ENCODE data around the gene PPARA. TPM values are rescaled to one million over a fixed set of nuclear protein-coding genes. Genes with fewer than 3 reads are reported as not detected.

Gene PPARA
- total RNA-seq, 1 donor from 2014 or later, result 9.3 TPM

DNA sequence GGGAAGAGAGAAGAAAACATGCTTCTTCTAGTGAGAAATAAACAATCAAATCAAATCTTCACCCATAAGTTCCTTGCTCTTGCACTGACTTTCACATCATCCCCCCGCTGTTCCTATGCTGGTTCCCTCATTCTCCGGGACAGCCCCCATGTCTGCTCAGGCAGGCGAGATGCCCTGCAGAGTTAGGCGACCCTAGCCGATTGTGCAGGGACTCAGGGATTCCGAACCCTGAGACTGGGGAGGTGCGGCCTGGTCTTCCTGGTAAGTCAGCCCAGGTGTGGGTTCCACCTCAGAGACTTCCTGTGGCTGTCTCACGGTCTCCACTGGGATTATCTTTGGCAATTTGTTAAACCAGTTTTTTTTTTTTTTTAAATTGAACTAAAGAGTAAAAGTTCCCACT, 124.1 kb downstream of the PPARA start:
- DNase-seq (ENCODE audit: low read depth), result no peak
- TF ChIP-seq, protein P1, sequence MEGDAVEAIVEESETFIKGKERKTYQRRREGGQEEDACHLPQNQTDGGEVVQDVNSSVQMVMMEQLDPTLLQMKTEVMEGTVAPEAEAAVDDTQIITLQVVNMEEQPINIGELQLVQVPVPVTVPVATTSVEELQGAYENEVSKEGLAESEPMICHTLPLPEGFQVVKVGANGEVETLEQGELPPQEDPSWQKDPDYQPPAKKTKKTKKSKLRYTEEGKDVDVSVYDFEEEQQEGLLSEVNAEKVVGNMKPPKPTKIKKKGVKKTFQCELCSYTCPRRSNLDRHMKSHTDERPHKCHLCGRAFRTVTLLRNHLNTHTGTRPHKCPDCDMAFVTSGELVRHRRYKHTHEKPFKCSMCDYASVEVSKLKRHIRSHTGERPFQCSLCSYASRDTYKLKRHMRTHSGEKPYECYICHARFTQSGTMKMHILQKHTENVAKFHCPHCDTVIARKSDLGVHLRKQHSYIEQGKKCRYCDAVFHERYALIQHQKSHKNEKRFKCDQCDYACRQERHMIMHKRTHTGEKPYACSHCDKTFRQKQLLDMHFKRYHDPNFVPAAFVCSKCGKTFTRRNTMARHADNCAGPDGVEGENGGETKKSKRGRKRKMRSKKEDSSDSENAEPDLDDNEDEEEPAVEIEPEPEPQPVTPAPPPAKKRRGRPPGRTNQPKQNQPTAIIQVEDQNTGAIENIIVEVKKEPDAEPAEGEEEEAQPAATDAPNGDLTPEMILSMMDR (IDR thresholded peaks at IDR 0.05; ENCODE audit: insufficient read depth, low read length, poor library complexity, severe bottlenecking), result no peak
- H3K27me3 ChIP-seq (ENCODE audit: control insufficient read depth, insufficient read depth, low read length), result no peaks in the 10 kb centered on the region
- peaks cover 4% of the 10 kb centered on the region for H3K36me3 ChIP-seq (ENCODE audit: control insufficient read depth, insufficient read depth, low read length)
- no peak overlapping the region for H3K4me3 ChIP-seq (ENCODE audit: low read depth, low read length)

DNA sequence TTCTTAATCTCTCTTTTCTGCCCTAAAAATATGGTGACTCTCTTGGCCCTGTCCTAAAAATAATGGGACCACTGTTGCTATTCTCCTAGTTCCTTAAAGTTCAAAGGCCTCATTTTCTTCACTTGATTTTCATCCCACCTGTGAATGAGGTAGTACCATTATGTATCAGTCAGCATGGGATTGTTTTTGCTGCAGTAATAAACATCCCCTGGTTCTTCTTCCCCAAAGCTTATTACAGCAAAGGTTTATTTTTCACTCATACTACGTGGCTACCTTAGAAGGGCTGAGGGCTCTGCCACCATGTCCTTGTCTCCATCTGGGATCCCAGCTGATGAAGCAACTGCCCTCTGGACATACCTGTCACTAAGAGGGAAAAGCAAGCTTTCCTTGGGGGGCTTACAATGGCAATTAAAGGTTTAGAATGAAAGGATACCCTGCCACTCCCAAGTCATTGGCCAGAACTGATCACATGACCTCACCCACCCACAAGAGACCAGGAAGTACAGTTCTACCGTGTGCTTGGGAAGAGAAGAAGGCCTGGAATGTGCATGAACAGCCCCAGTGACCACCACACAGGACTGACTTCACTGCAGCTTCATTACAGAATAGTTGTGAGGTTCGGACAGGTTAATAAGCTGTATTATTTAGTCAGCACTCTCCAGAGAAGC, 125.3 kb downstream of the PPARA start:
- TF ChIP-seq, protein P1 (IDR thresholded peaks at IDR 0.05; ENCODE audit: insufficient read depth, low read length, poor library complexity, severe bottlenecking), result no peak
- H3K27me3 ChIP-seq (ENCODE audit: control insufficient read depth, insufficient read depth, low read length), result no peaks in the 10 kb centered on the region
- no peak overlapping the region for H3K4me3 ChIP-seq (ENCODE audit: low read depth, low read length)
- DNase-seq (ENCODE audit: low read depth), result no peak
- peaks cover 7% of the 10 kb centered on the region for H3K36me3 ChIP-seq (ENCODE audit: control insufficient read depth, insufficient read depth, low read length)

- Histone ChIP-seq H3K27me3 (ENCODE audit: control insufficient read depth, insufficient read depth, low read length) (no peaks in the 10 kb centered on the region), H3K36me3 (ENCODE audit: control insufficient read depth, insufficient read depth, low read length) (peaks cover 7% of the 10 kb centered on the region), H3K4me3 (ENCODE audit: low read depth, low read length) (no peak overlapping the region)
- no peak for DNase-seq (ENCODE audit: low read depth)
- TF ChIP-seq, protein P1 (IDR thresholded peaks at IDR 0.05; ENCODE audit: insufficient read depth, low read length, poor library complexity, severe bottlenecking), result no peak
Observed at GRCh38 chr22:46276563-46276962, 126.2 kb downstream of the PPARA start.

GRCh38 chr22:46278656-46279645, 128.6 kb downstream of the PPARA start:
- TF ChIP-seq, protein P1 (IDR thresholded peaks at IDR 0.05; ENCODE audit: insufficient read depth, low read length, poor library complexity, severe bottlenecking), result no peak
- Histone ChIP-seq H3K27me3 (ENCODE audit: control insufficient read depth, insufficient read depth, low read length) (no peaks in the 10 kb centered on the region), H3K4me3 (ENCODE audit: low read depth, low read length) (no peak overlapping the region), H3K36me3 (ENCODE audit: control insufficient read depth, insufficient read depth, low read length) (peaks cover 6% of the 10 kb centered on the region)
- no peak for DNase-seq (ENCODE audit: low read depth)

- Histone ChIP-seq H3K27me3 (ENCODE audit: control insufficient read depth, insufficient read depth, low read length) (no peaks in the 10 kb centered on the region), H3K36me3 (ENCODE audit: control insufficient read depth, insufficient read depth, low read length) (peaks cover 4% of the 10 kb centered on the region), H3K4me3 (ENCODE audit: low read depth, low read length) (no peak overlapping the region)
- no peak for DNase-seq (ENCODE audit: low read depth)
- TF ChIP-seq, protein P1 (IDR thresholded peaks at IDR 0.05; ENCODE audit: insufficient read depth, low read length, poor library complexity, severe bottlenecking), result no peak
Observed at GRCh38 chr22:46280063-46280817, 129.9 kb downstream of the PPARA start.

All from kidney epithelial cell (primary cell).